Activated naive CD4-positive, alpha-beta T cell treated with anti-CD3 and anti-CD28 coated beads, Interleukin-2, amount 50 U/mL, for 16 hours (primary cell): ENCODE measurements around the gene ANKRD53.

Source experiments
- DNase-seq: peaks from one replicate; pipeline ENCODE4 v3.0.0-alpha.2; 2020

The ANKRD53 gene

GRCh38 chr2:70943205-70943871 lies 35.1 kb upstream of the ANKRD53 start:
- DNase-seq = no peak

- no peak for DNase-seq
Measured at GRCh38 chr2:70944111-70944690, 34.2 kb upstream of the ANKRD53 start.

DNA sequence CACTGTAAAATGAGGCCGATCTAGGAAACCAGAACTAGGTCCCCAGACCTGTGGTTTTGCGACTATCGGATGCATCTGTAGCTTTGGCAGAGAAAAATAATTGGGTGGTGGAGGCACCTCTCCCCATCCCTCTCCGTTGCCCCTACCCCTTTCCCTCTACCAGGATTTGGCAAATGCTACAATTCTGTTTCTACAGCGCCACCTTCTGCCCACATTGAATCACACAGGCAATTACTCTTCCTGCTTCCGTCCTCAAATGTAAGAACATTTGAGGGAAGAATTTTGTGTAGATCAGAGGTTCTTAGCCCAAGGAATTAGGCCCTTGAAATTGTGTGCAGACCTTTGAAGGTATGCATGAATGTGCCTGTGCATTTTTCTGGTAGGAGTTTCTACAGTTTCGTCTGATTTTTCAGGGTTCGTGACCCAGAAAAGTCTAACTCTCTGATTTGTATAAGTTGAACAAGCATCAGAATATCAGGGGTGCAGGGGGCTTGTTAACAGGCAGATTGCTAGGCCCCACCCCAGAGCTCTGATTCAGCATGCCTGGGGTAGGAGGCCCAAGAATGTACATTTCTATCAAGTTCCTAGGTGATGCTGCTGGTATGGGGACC lies 31.5 kb upstream of the ANKRD53 start:
- DNase-seq = peak; percentile 53

DNA sequence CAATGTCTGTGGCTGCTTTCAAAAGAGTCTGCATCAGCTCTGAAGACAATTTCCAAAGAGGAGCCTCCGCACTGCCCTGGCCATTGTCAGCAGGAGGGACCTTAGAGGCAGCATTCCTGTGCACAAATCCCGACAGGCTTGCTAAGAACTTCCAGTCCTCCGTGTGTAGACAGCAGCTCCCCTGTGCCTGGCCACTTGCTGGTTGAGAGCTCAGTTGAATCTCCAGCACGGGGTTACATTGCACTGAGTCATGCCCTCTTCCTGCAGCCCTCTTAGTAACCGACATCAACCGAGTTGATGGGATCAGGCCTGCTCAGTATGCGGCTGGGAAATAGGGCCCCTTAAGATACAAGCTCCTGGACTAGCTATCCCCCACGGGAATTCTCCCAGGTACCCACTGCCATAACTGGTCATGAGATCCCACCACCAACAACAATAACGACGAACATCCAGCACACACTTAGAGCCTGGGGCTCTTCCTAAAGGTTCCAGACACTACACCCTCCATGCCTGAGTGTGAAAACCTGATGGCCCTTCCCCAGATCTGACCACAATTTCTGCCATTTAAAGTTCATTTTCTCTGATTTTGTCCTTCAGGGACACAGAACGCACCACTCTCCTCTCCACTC lies 30.8 kb upstream of the ANKRD53 start:
- no peak for DNase-seq

DNA sequence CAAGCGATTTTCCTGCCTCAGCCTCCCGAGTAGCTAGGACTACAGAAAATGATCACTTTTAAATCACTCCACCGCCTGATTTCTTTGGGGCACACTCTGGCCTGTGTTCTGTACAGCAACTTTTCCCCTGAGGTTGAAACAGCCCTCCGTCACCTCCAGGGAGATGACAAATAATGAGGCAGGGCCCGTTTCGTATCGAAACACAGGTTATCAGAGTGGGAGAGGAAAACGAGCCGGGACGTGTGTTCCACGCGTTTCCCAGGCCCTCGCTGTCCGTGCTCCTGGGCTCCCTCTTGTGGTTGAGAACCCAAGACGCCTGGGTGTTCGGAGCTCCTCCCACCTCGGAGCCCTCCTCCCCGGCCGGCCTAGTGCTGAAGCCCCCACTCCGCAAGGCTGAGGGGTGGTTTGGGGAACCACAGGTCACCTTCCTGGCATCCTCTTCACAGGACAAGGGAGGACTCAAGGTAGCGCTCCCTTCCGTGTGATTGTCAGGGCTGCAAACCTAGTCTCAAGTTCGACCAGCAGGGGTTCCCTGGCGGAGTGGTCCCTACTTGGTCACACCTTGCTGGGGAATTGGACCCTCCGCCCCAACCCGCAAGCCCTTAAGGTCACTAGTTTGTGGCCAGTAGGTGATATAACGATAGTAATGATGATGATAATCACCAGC lies 30.0 kb upstream of the ANKRD53 start:
- DNase-seq = peak; percentile 84

DNA sequence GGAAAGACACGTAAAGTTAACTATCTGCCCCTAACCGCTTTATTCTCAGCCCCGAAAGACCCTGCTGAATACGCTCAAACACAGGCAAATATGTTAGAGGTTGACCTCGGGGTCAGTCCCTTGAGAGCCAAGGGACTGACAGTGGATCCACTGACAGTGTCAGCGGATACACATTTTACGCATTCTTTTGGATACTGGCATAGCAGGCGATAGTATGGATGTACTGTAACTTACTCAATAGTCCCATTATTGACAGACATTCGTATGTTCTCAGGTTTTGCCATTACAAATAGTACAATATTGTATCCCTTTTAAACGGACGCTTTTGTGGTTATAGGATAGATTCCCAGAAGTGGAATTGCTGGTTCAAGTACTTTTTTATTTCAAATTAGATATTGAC lies 29.3 kb upstream of the ANKRD53 start:
- DNase-seq = no peak

DNA sequence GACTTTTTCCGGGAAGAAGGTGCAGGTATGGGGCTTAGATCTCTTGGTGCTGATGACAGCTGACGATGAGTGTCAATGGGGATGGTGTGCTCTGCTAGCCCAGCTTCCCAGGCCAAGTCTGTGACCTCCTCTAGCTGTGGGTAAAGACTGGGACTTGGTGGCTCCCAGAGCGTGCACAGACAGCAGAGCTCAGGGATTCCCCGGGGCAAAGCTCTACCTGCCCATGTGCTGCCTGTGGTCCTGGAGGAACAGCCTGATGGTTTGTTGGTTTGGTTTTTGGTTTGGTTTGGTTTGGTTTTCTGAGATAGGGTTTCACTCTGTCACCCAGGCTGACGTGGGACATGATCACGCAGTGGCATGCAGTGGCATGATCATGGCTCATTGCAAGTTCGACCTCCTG lies 23.5 kb upstream of the ANKRD53 start:
- no peak for DNase-seq

GRCh38 chr2:70956141-70956540 lies 22.3 kb upstream of the ANKRD53 start:
- DNase-seq = no peak

DNA sequence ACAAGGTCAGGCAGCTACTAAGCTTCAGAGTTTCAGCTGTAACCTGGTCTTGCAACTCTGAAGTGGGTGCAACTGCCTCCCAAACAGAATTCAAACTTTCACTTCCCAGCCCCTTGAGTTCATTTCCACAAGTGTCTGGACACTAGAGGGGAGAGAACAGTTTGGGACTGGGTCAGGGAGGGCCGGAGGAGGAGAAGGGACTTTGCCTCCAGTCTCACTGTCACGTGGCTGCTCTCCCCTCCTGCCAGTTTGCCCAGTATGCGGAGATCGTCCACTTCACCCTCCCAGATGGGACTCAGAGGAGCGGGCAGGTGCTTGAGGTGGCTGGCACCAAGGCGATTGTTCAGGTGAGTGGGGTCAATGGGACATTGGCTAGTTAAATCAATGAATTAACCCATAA lies 20.6 kb upstream of the ANKRD53 start:
- DNase-seq = no peak

DNA sequence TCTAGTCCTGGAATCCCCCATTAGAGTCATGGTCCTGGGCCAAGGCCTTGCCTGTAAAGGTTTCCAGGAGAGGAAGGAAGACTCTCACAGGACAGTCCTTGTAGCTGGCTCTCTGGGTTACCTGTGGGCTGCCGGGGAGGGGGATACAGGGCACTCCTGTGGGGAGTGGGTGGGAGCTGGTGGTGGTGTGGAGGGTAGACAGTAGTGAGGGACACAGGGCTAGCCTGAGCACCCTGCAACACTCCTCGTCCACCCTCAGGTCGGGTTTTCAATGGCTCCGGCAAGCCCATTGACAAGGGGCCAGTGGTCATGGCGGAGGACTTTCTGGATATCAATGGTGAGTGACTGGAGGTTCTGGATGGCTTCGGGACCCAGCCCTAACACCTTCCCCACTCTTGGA lies 19.7 kb upstream of the ANKRD53 start:
- no peak for DNase-seq

DNA sequence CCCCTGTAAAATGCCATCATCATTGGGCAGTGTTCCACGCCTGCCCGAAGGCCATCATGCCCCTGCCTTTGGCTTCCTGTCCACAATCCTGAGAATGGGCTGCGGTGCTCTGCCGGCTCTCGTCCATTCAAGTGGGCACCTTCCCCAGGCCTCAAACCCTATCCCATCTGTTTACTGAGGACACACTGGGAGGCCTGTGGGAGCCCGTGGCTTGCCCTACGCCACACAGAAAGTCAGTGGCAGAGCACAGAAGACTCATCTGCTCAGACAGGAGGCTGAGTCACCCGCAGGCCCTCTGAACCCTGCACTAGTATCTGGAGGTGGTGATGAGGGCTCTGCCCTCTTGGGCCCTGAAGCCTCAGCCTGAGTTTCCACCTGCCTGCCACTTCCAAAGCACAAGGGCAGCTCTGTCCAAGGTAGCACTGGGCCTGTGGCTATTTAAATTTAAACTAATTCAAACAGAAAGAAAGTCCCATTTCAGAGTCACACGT lies 19.1 kb upstream of the ANKRD53 start:
- no peak for DNase-seq

DNA sequence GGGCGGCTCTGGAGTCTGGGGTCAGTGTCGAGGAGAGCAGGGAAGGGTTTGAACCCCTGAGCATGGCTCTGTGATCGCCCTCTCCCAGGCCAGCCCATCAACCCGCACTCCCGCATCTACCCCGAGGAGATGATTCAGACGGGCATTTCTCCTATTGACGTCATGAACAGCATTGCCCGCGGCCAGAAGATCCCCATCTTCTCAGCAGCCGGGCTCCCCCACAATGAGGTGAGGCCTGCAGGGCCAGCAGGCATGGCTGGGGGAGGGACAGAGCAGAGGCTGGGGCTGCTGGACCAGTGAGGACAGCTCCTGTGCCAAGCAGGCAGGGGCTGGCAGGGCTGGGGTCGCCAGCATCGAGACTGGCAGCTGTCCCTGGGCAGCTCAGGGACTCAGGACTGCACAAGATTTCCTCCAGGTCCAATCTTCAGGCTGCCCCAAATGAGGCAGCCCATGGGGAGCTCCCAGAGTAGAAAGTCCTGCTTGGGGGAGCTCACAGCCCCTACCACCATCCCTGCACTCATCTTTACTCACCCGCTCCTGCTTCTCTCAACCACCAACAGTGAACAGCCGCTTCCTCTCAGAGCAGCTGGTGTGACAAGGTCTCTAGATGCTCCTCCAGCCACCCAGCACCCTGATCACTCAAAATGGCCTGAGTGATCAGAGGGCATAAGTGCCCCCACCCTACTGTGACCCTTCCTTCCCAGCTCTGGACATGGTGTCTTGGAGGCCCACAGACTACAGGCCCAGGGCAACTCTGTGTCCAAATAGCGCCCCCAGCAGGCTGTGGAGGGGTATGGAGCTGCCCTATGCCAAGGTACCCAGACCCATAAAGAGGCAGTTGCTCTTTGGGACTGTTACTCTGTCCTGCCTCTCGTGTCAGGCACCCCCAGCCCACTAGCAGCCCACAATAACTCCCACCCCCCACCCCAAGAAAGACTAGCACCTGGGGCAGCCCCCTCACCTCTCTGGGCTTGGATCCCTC lies 18.3 kb upstream of the ANKRD53 start:
- DNase-seq = no peak

GRCh38 chr2:70960833-70961647 lies 17.4 kb upstream of the ANKRD53 start:
- no peak for DNase-seq

- no peak for DNase-seq
Measured at GRCh38 chr2:70961648-70961994, 16.8 kb upstream of the ANKRD53 start.

DNA sequence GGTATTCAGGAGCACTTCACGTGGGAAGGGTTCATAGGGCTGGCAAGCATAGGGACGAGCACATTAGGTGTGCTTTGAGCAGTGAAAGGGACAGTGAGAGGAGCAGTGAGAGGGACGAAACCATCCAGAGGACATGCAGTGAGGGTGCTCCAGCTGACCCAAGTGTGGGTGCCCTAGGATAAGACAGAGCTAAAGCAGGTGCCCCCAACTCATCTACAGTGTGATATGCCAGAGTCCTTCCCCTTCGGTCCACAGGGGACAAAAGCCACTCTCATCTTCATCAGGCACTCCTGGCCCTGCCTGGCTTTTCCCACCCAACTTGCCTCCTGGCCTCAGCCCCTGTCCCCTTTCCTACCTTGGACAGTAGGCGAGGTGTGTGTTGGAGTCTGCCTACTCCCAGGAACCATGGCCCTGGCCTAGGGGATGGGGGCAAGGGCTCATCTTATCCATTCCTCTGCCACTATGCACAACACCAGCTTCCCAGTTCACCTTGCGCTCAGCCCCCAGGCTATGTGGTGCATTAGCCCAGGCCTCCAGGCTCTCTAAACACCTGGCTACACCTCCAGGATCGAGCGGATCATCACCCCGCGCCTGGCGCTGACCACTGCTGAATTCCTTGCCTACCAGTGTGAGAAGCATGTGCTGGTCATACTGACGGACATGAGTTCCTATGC lies 16.1 kb upstream of the ANKRD53 start:
- no peak for DNase-seq

GRCh38 chr2:70962885-70963878 lies 15.2 kb upstream of the ANKRD53 start:
- no peak for DNase-seq

GRCh38 chr2:70964133-70964532 lies 14.3 kb upstream of the ANKRD53 start:
- no peak for DNase-seq

DNA sequence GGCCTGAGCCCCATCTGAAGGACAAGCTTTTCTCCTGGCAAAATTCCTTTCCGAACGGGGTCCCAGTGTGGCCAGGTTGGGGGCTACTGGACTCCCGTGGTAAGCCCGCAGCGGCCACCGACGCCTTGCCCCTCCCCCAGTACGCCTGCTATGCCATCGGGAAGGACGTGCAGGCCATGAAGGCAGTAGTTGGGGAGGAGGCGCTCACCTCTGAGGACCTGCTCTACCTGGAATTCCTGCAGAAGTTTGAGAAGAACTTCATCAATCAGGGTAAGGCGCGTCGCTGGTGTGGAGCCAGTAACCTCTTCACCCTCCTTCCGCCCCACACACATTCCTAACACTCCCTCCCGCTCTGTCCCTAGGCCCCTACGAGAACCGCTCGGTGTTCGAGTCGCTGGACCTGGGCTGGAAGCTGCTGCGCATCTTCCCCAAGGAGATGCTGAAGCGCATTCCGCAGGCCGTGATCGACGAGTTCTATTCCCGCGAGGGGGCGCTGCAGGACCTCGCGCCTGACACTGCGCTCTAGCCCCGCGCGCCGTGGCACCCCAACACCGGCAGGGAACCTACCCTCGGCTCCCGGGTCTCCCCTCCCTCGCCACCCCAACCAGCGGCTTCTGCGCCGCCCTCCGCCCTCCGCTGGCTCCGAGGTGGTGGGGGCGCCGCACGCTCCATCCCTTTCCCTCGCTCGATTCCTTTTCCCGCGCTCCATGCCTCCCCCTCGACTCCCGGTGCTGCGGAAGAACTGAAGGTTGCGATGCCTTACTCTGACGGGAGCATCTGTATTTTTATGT lies 13.6 kb upstream of the ANKRD53 start:
- peak; percentile 86 for DNase-seq

DNA sequence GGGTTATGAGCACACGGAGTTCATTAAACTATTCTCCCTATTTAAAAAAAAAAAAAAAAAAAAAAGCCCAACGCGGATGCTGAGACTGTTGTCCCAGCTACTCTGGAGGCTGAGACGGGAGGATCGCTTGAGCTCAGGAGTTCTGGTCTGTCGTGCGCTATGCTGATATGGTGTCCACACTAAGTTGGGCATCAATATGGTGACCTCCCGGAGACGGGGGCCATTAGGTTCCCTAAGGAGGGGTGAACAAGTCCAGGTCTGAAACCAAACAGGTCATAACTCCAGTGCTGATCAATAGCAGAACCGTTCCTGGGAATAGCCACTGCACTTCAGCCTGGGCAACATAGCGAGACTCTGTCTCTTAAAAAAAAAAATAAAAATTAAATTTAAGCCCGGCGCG lies 12.9 kb upstream of the ANKRD53 start:
- no peak for DNase-seq
